Astrocyte (in vitro differentiated cells and primary cell): ENCODE results near the gene CAMK2B. TPM values are rescaled to one million over a fixed set of nuclear protein-coding genes. Genes with fewer than 3 reads are reported as not detected.

Experiments
- DNase-seq: peaks from one replicate; pipeline ENCODE4 v3.0.0-alpha.2; 2010; ENCODE audit warnings: low read depth
- FAIRE-seq: peaks from 2 replicates; lab custom pipeline; 2011; peaks lifted over from hg19 to GRCh38; lab: Jason Lieb, UNC
- H2AFZ ChIP-seq: 2 replicates; pipeline ENCODE4 v1.6.0; 2012; ENCODE audit warnings: low read depth, low read length, inconsistent platforms
- H3K27ac ChIP-seq: 2 replicates; pipeline ENCODE4 v1.5.1; 2011; ENCODE audit warnings: low read depth, low read length, inconsistent platforms
- H3K27me3 ChIP-seq: 2 replicates; pipeline ENCODE4 v1.6.0; 2011; ENCODE audit warnings: low read length, inconsistent platforms; ENCODE audit not compliant: insufficient read depth
- H3K36me3 ChIP-seq: 2 replicates; pipeline ENCODE4 v1.5.1; 2011; ENCODE audit warnings: low read length, inconsistent platforms; ENCODE audit not compliant: insufficient read depth
- H3K4me1 ChIP-seq: 2 replicates; pipeline ENCODE4 v1.5.1; 2011; ENCODE audit warnings: low read length, inconsistent platforms; ENCODE audit not compliant: insufficient read depth
- H3K4me2 ChIP-seq: 2 replicates; pipeline ENCODE4 v1.6.0; 2012; ENCODE audit warnings: low read length, inconsistent platforms
- H3K4me3 ChIP-seq: 2 replicates; pipeline ENCODE4 v1.5.1; 2011; ENCODE audit warnings: low read depth, mild to moderate bottlenecking, low read length, inconsistent platforms; ENCODE audit not compliant: insufficient read depth
- H3K79me2 ChIP-seq: 2 replicates; pipeline ENCODE4 v1.6.0; 2012; ENCODE audit warnings: mild to moderate bottlenecking, low read length, inconsistent platforms; ENCODE audit not compliant: insufficient read depth
- H3K9ac ChIP-seq: 2 replicates; pipeline ENCODE4 v1.6.0; 2012; ENCODE audit warnings: mild to moderate bottlenecking, low read length, inconsistent platforms
- H3K9me3 ChIP-seq: 2 replicates; pipeline ENCODE4 v1.5.1; 2012; ENCODE audit warnings: low read depth, mild to moderate bottlenecking, low read length, inconsistent platforms; ENCODE audit not compliant: insufficient read depth
- H4K20me1 ChIP-seq: 2 replicates; pipeline ENCODE4 v1.6.0; 2012; ENCODE audit warnings: low read length, inconsistent platforms; ENCODE audit not compliant: insufficient read depth
- H3K27ac Mint-ChIP-seq: one replicate; pipeline ENCODE4 v1.8.0; 2021; ENCODE audit warnings: mild to moderate bottlenecking, mixed read lengths; ENCODE audit not compliant: unreplicated experiment
- H3K27me3 Mint-ChIP-seq: one replicate; pipeline ENCODE4 v1.8.0; 2021; ENCODE audit warnings: low read depth, mixed read lengths; ENCODE audit not compliant: unreplicated experiment
- H3K36me3 Mint-ChIP-seq: one replicate; pipeline ENCODE4 v1.8.0; 2021; ENCODE audit warnings: low read depth, mixed read lengths; ENCODE audit not compliant: unreplicated experiment
- H3K4me1 Mint-ChIP-seq: one replicate; pipeline ENCODE4 v1.8.0; 2021; ENCODE audit warnings: low read depth, mixed read lengths; ENCODE audit not compliant: unreplicated experiment
- H3K4me3 Mint-ChIP-seq: one replicate; pipeline ENCODE4 v1.8.0; 2021; ENCODE audit warnings: mild to moderate bottlenecking, moderate library complexity, mixed read lengths; ENCODE audit not compliant: unreplicated experiment
- H3K9me3 Mint-ChIP-seq: one replicate; pipeline ENCODE4 v1.8.0; 2021; ENCODE audit warnings: mild to moderate bottlenecking, mixed read lengths; ENCODE audit not compliant: unreplicated experiment
- EZH2 ChIP-seq: IDR thresholded peaks from 2 replicates; pipeline ENCODE4 v1.6.1; 2012; ENCODE audit warnings: mild to moderate bottlenecking, low read length, inconsistent platforms; ENCODE audit not compliant: insufficient read depth
- total RNA-seq: library from RNA; stranded (reverse); gene quantifications from 2 replicates; pipeline ENCODE4 v1.2.1, GENCODE V29; 2021
- TF ChIP-seq, protein P1 (sequence below): IDR thresholded peaks from 2 replicates; pipeline ENCODE4 v1.5.1; 2011; ENCODE audit warnings: low read depth, mild to moderate bottlenecking, inconsistent platforms, low read length, moderate library complexity; ENCODE audit not compliant: insufficient read depth

Gene CAMK2B
- total RNA-seq, 1 donor from 2014 or later = 0.18 TPM

DNA sequence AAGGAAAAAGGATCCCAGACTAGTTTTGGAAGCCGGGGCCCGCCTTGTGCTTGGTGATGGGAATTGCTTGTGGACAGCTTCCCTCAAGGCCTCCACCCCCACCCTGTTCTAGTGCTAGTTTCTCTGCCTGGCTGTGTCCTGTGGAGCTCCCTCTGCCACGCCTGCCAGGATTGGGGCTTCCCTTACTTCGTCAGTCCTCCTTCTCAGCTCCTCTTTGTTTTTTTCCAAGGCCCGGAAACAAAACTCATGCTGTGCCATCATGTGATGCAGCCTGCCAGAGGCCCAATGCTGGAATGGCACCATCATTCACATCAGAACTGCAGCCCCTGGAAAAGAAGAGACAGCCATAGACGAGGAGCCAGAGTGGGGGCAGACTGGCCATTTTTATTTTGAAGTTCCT, 113.4 kb downstream of the CAMK2B start:
- Histone ChIP-seq H3K9me3 (no peaks in the 10 kb centered on the region), H4K20me1 (peaks cover 71% of the 10 kb centered on the region), H3K36me3 (peaks cover 45% of the 10 kb centered on the region), H3K9ac (no peak overlapping the region), H3K4me2 (no peak overlapping the region), H3K4me1 (no peaks in the 10 kb centered on the region), H2AFZ (no peak overlapping the region), H3K4me3 (no peak overlapping the region), H3K27me3 (no peaks in the 10 kb centered on the region), H3K27ac (no peak overlapping the region), H3K79me2 (no peaks in the 10 kb centered on the region)
- no peak overlapping the region for H3K27ac Mint-ChIP-seq
- DNase-seq (no peak), FAIRE-seq (no peak)
- H3K27me3 Mint-ChIP-seq = no peaks in the 10 kb centered on the region
- TF ChIP-seq, protein P1, sequence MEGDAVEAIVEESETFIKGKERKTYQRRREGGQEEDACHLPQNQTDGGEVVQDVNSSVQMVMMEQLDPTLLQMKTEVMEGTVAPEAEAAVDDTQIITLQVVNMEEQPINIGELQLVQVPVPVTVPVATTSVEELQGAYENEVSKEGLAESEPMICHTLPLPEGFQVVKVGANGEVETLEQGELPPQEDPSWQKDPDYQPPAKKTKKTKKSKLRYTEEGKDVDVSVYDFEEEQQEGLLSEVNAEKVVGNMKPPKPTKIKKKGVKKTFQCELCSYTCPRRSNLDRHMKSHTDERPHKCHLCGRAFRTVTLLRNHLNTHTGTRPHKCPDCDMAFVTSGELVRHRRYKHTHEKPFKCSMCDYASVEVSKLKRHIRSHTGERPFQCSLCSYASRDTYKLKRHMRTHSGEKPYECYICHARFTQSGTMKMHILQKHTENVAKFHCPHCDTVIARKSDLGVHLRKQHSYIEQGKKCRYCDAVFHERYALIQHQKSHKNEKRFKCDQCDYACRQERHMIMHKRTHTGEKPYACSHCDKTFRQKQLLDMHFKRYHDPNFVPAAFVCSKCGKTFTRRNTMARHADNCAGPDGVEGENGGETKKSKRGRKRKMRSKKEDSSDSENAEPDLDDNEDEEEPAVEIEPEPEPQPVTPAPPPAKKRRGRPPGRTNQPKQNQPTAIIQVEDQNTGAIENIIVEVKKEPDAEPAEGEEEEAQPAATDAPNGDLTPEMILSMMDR = no peak
- TF ChIP-seq EZH2 = no peak
- peaks cover 19% of the 10 kb centered on the region for H3K36me3 Mint-ChIP-seq
- H3K4me1 Mint-ChIP-seq = peaks cover 2% of the 10 kb centered on the region
- peak overlapping the region; percentile 40 for H3K4me3 Mint-ChIP-seq
- H3K9me3 Mint-ChIP-seq = no peaks in the 10 kb centered on the region

DNA sequence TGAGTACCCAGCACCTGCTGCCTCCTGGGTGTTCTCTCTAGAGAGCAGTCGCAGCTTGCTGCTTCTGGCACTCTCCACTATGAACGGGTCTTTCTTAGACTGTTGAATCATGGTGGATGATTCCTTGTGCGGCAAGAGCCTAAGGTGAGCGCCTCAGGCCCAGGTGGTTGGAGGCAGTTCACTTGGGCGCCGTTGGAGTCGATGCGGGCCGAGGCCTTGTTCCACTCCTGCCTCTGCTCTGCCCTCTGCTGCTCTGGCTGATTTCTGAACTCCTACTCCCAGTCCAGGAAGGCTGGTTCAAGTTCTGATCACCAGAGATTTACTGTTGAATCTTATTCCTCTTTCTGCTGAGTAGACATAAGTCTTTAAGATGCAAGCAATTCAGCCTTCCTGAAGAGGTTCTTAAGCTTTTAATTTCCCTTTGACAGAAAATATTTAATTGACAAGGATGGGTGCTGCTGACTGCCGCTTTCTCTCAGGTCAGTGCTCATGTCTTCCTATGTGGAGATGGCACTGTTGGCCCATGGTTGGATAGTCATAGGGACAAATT, 114.2 kb downstream of the CAMK2B start:
- Histone ChIP-seq H3K9me3 (no peaks in the 10 kb centered on the region), H4K20me1 (peaks cover 78% of the 10 kb centered on the region), H3K27ac (no peak overlapping the region), H2AFZ (no peak overlapping the region), H3K36me3 (peaks cover 52% of the 10 kb centered on the region), H3K4me1 (no peaks in the 10 kb centered on the region), H3K4me2 (no peak overlapping the region), H3K27me3 (no peaks in the 10 kb centered on the region), H3K79me2 (peaks cover 5% of the 10 kb centered on the region), H3K4me3 (no peak overlapping the region), H3K9ac (no peak overlapping the region)
- no peaks in the 10 kb centered on the region for H3K27me3 Mint-ChIP-seq
- H3K27ac Mint-ChIP-seq = no peak overlapping the region
- H3K9me3 Mint-ChIP-seq = no peaks in the 10 kb centered on the region
- TF ChIP-seq EZH2 = no peak
- TF ChIP-seq, protein P1 = no peak
- peaks cover 2% of the 10 kb centered on the region for H3K4me1 Mint-ChIP-seq
- DNase-seq (no peak), FAIRE-seq (no peak)
- no peak overlapping the region for H3K4me3 Mint-ChIP-seq
- H3K36me3 Mint-ChIP-seq = peaks cover 24% of the 10 kb centered on the region

DNA sequence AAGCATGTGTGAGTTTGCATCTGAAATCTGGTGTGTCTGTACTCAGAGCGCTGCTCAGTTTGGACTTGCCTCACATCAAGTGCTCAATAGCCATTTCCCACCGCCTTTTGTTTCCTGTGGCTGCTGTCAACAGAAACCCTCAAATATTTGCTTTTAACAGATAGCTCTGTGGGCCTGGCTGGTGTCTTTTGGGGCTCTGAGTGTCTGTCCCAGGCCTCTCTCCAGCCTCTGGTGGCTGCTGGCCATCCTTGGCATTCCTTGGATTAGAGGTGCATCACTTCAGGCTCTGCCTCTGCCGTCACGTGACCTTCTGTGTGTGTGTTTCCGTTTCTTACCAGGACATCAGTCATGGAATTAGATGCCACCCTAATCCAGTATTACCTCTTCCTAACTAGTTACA, 115.3 kb downstream of the CAMK2B start:
- H3K9me3 ChIP-seq = no peaks in the 10 kb centered on the region
- no peak overlapping the region for H3K27ac ChIP-seq
- H3K9ac ChIP-seq = no peak overlapping the region
- H3K4me3 ChIP-seq = no peak overlapping the region
- peaks cover 16% of the 10 kb centered on the region for H3K79me2 ChIP-seq
- no peak overlapping the region for H3K4me2 ChIP-seq
- no peak for FAIRE-seq
- Mint-ChIP-seq H3K36me3 (peaks cover 26% of the 10 kb centered on the region), H3K9me3 (no peaks in the 10 kb centered on the region), H3K27me3 (no peaks in the 10 kb centered on the region), H3K4me1 (peaks cover 2% of the 10 kb centered on the region), H3K4me3 (no peak overlapping the region), H3K27ac (no peak overlapping the region)
- H3K27me3 ChIP-seq = no peaks in the 10 kb centered on the region
- H2AFZ ChIP-seq = no peak overlapping the region
- H3K4me1 ChIP-seq = no peaks in the 10 kb centered on the region
- DNase-seq = no peak
- H4K20me1 ChIP-seq = peaks cover 89% of the 10 kb centered on the region
- peaks cover 63% of the 10 kb centered on the region for H3K36me3 ChIP-seq
- TF ChIP-seq, protein P1 = no peak
- no peak for TF ChIP-seq EZH2
